ENCODE data around the gene HVCN1.

The HVCN1 gene

DNA sequence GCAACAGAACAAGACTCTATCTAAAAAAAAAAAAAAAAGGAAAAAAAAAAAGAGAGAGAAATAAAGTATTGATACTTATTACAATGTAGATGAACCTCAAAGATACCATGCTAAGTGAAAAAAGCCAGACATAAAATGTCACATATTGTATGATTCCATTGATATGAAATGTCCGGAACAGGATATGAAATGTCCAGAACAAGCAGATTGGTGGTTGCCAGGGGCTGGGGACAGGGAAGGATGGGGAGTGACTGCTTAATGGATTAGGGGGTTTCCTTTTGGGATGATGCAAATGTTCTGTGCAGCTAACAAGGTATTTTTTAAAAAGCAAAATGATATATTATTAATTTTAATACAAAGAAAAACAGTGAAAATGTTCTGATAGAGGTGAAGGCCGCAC lies 5.0 kb downstream of the HVCN1 start:
- peaks cover 0 to 8% of the 10 kb centered on the region in 2 donors for H3K36me3 ChIP-seq (ENCODE audit: control insufficient read depth in 1 of 2, insufficient read depth in 2 of 2, low read length in 2 of 2)
- no peaks in the 10 kb centered on the region for H3K9me3 ChIP-seq (ENCODE audit: control insufficient read depth in 1 of 2, low read length in 2 of 2)
- no peak overlapping the region for H3K27ac ChIP-seq (ENCODE audit: low read length)
- H3K4me1 ChIP-seq (ENCODE audit: control insufficient read depth in 1 of 2, insufficient read depth in 2 of 2, low read length in 2 of 2): peaks cover 4 to 15% of the 10 kb centered on the region in 2 donors
- no peaks in the 10 kb centered on the region for H3K27me3 ChIP-seq (ENCODE audit: low read depth, low read length)
- no peak overlapping the region for H3K4me3 ChIP-seq (ENCODE audit: low read depth in 1 of 2, low read length in 2 of 2)

DNA sequence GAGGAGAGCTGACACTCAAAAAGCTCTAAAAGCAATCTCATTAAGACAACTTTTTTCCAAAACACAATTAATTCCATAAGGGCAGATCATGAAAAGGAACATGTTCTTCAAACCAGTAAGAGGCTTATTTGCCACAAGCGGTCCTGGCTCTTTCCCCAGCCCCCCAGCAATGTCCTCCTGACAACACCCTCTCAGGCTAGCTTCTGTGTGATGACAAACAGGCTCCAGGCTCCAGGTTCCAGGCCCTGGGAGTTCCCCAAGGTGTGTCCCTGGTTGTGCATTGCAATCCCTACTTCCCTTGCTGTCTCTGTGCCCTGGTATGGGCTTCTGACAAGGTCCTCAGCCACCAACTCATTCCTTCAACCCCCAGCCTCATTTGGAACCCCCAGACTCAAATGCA lies 8.9 kb downstream of the HVCN1 start:
- peaks cover 0 to 5% of the 10 kb centered on the region in 2 donors for H3K4me1 ChIP-seq (ENCODE audit: control insufficient read depth in 1 of 2, insufficient read depth in 2 of 2, low read length in 2 of 2)
- H3K36me3 ChIP-seq (ENCODE audit: control insufficient read depth in 1 of 2, insufficient read depth in 2 of 2, low read length in 2 of 2): peaks cover 0 to 7% of the 10 kb centered on the region in 2 donors
- no peaks in the 10 kb centered on the region for H3K27me3 ChIP-seq (ENCODE audit: low read depth, low read length)
- no peak overlapping the region for H3K27ac ChIP-seq (ENCODE audit: low read length)
- H3K9me3 ChIP-seq (ENCODE audit: control insufficient read depth in 1 of 2, low read length in 2 of 2): no peaks in the 10 kb centered on the region
- H3K4me3 ChIP-seq (ENCODE audit: low read depth in 1 of 2, low read length in 2 of 2): no peak overlapping the region

DNA sequence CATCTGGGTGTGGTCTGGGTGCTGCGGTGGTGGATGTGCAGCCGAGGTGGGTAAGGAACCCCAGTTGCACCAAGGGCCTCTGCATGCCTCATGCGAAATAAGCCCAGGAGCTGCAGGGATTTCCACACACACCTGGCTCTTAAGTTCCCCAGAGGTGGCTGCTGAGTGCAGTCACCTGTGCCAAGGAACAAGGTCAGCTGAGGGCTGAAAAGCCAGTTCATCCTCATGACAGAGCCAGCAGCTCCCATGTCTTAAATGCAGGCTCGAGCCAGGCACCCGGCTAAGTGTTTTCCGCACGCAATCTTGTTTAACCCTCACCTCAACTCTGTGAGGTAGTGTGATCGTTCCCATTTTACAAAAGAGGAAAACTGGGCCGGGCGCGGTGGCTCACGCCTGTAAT lies 9.7 kb downstream of the HVCN1 start:
- peaks cover 0 to 5% of the 10 kb centered on the region in 2 donors for H3K4me1 ChIP-seq (ENCODE audit: control insufficient read depth in 1 of 2, insufficient read depth in 2 of 2, low read length in 2 of 2)
- H3K4me3 ChIP-seq (ENCODE audit: low read depth in 1 of 2, low read length in 2 of 2): no peak overlapping the region
- H3K27me3 ChIP-seq (ENCODE audit: low read depth, low read length): no peaks in the 10 kb centered on the region
- no peaks in the 10 kb centered on the region for H3K9me3 ChIP-seq (ENCODE audit: control insufficient read depth in 1 of 2, low read length in 2 of 2)
- no peak overlapping the region for H3K27ac ChIP-seq (ENCODE audit: low read length)
- H3K36me3 ChIP-seq (ENCODE audit: control insufficient read depth in 1 of 2, insufficient read depth in 2 of 2, low read length in 2 of 2): peaks cover 0 to 4% of the 10 kb centered on the region in 2 donors

DNA sequence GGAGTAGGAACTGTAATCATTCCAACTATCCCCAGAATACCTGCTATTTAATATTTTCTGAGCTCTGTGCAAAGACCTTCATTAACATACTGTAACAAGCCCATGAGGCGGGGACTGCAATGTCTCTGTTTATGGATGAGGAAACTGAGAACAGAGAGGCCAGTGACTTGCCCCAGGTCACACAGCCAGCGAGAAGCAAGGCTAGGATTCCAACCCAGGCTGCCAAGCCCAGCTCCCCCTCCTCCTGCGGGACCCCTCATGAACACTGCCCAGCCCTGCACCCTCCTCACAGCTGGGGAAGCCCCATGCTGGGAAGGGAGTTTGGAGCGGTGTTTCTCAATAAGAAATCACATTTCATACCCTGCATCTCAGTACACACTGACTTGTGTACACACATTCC lies 10.9 kb downstream of the HVCN1 start:
- H3K27me3 ChIP-seq (ENCODE audit: low read depth, low read length): no peaks in the 10 kb centered on the region
- no peak overlapping the region for H3K4me3 ChIP-seq (ENCODE audit: low read depth in 1 of 2, low read length in 2 of 2)
- no peaks in the 10 kb centered on the region for H3K9me3 ChIP-seq (ENCODE audit: control insufficient read depth in 1 of 2, low read length in 2 of 2)
- peaks cover 0 to 2% of the 10 kb centered on the region in 2 donors for H3K36me3 ChIP-seq (ENCODE audit: control insufficient read depth in 1 of 2, insufficient read depth in 2 of 2, low read length in 2 of 2)
- no peak overlapping the region for H3K27ac ChIP-seq (ENCODE audit: low read length)
- H3K4me1 ChIP-seq (ENCODE audit: control insufficient read depth in 1 of 2, insufficient read depth in 2 of 2, low read length in 2 of 2): peaks cover 0 to 5% of the 10 kb centered on the region in 2 donors

DNA sequence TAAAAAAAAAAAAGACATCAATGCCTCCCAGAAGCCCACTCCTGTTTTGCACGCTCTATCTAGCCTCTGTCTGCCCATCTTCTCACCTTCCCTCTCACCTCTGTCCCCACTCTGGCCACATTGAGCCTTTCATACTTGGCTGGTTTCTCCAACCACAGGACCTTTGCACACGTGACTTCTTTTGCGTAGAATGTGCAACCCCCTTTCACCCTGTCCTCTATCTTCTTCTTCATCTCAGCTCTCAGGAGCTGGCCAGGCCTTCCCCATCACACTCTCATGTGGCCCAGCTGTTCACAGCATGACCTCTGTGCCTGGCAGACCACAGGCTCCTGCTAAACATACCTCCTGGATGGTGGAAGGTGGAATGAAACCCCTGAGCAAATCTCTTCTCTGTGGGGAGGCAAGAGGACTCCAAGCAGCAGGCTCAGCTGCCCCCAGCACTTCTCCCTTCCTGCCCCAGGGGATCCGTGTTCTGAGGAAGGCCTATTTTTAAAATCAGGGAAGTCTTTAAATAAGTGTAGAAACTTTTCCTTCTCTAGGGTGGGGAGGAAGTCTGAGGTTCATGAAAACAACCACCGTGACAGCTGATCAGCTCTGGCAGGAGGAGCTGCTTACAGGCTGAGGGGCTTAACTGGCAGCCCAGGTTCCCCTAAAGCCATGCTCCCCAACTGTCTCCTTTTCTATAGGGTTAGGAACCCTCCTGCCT lies 11.6 kb downstream of the HVCN1 start:
- Histone ChIP-seq H3K27ac (ENCODE audit: low read length) (no peak overlapping the region), H3K4me1 (ENCODE audit: control insufficient read depth in 1 of 2, insufficient read depth in 2 of 2, low read length in 2 of 2) (peaks cover 0 to 5% of the 10 kb centered on the region in 2 donors), H3K4me3 (ENCODE audit: low read depth in 1 of 2, low read length in 2 of 2) (no peak overlapping the region), H3K9me3 (ENCODE audit: control insufficient read depth in 1 of 2, low read length in 2 of 2) (no peaks in the 10 kb centered on the region), H3K27me3 (ENCODE audit: low read depth, low read length) (no peaks in the 10 kb centered on the region), H3K36me3 (ENCODE audit: control insufficient read depth in 1 of 2, insufficient read depth in 2 of 2, low read length in 2 of 2) (no peaks in the 10 kb centered on the region)

DNA sequence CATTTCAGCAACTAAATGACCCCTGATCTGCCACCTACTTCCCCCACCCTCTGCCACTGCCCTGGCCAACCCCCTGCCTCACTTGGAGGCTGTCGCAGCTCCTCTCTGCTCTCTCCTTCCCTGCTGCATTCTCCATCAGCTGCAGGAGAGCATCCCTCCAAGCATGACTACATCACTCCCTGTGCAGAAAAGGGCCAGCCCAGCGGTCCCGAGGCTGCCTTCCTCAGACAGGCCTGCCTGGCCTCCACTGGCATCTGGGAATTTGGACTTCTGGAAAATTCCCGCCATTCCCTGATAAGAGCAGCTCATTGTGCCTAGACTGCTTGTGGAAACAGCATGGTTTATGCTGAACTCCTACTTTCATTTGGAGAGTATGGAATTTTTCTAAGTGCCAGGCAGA lies 12.7 kb downstream of the HVCN1 start:
- H3K27me3 ChIP-seq (ENCODE audit: low read depth, low read length): no peaks in the 10 kb centered on the region

DNA sequence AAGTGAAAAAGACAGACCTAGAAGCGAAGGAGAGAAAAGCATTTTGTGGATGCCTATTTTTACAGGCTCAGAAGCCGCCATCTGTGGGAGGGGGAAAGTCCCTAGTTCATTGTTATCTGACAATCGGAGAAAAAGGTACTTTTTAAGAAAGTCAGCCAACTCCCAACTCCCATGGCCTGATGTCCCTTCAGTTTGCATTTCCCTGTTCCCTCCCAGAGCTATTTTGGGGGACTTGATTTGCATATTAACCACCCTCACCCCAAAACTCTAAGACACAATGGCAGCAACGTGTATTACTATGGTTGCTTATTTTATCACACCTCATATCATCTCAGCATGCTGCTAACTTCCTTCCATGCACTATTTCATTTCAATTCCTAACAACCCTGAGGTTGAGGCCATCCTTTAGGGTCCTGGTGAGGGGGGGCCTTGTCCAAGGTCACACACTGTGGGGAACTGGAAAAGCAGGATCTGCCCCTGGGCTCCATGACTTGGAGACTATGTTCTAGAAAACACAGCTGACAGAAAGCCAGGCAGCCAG lies 18.7 kb downstream of the HVCN1 start:
- Histone ChIP-seq H3K27me3 (ENCODE audit: low read depth, low read length) (no peaks in the 10 kb centered on the region), H3K27ac (ENCODE audit: low read length) (no peak overlapping the region), H3K4me1 (ENCODE audit: control insufficient read depth in 1 of 2, insufficient read depth in 2 of 2, low read length in 2 of 2) (no peaks in the 10 kb centered on the region), H3K4me3 (ENCODE audit: low read depth in 1 of 2, low read length in 2 of 2) (no peak overlapping the region), H3K9me3 (ENCODE audit: control insufficient read depth in 1 of 2, low read length in 2 of 2) (peaks cover 0 to 10% of the 10 kb centered on the region in 2 donors), H3K36me3 (ENCODE audit: control insufficient read depth in 1 of 2, insufficient read depth in 2 of 2, low read length in 2 of 2) (peaks cover 0 to 5% of the 10 kb centered on the region in 2 donors)

More for the DNA sequence above, 12.7 kb downstream of the HVCN1 start:
- Histone ChIP-seq H3K4me3 (ENCODE audit: low read depth in 1 of 2, low read length in 2 of 2) (no peak overlapping the region), H3K9me3 (ENCODE audit: control insufficient read depth in 1 of 2, low read length in 2 of 2) (no peaks in the 10 kb centered on the region), H3K36me3 (ENCODE audit: control insufficient read depth in 1 of 2, insufficient read depth in 2 of 2, low read length in 2 of 2) (no peaks in the 10 kb centered on the region), H3K27ac (ENCODE audit: low read length) (no peak overlapping the region), H3K4me1 (ENCODE audit: control insufficient read depth in 1 of 2, insufficient read depth in 2 of 2, low read length in 2 of 2) (peaks cover 0 to 5% of the 10 kb centered on the region in 2 donors)

DNA sequence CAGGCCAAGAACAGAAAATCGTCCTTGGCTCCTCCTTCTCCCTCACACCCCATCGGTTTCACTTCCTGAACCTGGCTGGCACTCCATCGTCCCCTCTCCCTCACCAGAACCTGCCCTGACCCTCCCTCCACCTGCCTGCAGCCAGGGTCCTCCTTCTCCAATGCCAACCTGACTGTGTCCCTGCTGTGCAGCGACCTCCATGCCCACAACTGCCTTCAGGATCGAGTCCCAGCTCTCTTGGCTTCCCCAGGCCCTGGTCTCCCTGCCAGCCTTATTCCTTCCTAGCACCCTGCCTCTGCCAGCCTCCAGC lies 19.8 kb downstream of the HVCN1 start:
- Histone ChIP-seq H3K4me1 (ENCODE audit: control insufficient read depth in 1 of 2, insufficient read depth in 2 of 2, low read length in 2 of 2) (no peaks in the 10 kb centered on the region), H3K9me3 (ENCODE audit: control insufficient read depth in 1 of 2, low read length in 2 of 2) (peaks cover 7 to 18% of the 10 kb centered on the region in 2 donors), H3K27ac (ENCODE audit: low read length) (no peak overlapping the region), H3K36me3 (ENCODE audit: control insufficient read depth in 1 of 2, insufficient read depth in 2 of 2, low read length in 2 of 2) (peaks cover 0 to 10% of the 10 kb centered on the region in 2 donors), H3K4me3 (ENCODE audit: low read depth in 1 of 2, low read length in 2 of 2) (no peak overlapping the region), H3K27me3 (ENCODE audit: low read depth, low read length) (no peaks in the 10 kb centered on the region)

DNA sequence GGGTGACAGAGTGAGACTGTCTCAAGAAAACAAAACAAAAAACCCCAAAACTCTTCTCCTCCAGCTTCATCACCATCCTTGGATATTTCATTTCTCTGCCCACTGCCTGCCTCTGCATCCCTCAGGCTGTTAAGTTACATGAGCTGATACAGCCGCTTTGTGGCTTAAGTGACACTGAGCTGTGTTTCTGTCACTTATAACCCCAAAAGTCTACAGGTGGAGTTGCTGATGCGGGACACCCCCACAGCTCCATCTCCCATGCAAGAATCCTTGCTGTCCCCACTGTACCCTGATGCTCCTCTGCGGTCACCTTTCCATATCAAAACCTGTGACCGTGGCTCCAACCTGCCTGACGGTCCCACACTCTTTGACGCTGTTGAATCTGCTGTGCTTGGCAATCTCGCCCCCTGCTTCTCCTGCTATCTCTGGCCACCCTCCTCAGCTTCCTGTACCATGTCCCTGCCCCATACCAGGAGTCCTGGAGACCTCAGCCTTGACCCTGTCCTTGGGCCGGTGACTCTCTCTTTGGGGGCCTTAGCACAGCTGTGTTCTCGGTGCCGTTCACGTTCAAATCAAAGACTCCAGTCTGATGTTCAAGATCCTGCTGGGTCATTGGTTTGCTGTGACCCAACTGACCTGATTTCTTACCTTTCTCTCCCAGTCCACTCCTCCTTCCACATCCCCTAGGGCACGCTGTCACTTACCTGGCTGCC lies 20.3 kb downstream of the HVCN1 start:
- Histone ChIP-seq H3K27me3 (ENCODE audit: low read depth, low read length) (no peaks in the 10 kb centered on the region), H3K36me3 (ENCODE audit: control insufficient read depth in 1 of 2, insufficient read depth in 2 of 2, low read length in 2 of 2) (peaks cover 0 to 10% of the 10 kb centered on the region in 2 donors), H3K27ac (ENCODE audit: low read length) (no peak overlapping the region), H3K4me3 (ENCODE audit: low read depth in 1 of 2, low read length in 2 of 2) (no peak overlapping the region), H3K9me3 (ENCODE audit: control insufficient read depth in 1 of 2, low read length in 2 of 2) (peaks cover 7 to 18% of the 10 kb centered on the region in 2 donors), H3K4me1 (ENCODE audit: control insufficient read depth in 1 of 2, insufficient read depth in 2 of 2, low read length in 2 of 2) (no peaks in the 10 kb centered on the region)

DNA sequence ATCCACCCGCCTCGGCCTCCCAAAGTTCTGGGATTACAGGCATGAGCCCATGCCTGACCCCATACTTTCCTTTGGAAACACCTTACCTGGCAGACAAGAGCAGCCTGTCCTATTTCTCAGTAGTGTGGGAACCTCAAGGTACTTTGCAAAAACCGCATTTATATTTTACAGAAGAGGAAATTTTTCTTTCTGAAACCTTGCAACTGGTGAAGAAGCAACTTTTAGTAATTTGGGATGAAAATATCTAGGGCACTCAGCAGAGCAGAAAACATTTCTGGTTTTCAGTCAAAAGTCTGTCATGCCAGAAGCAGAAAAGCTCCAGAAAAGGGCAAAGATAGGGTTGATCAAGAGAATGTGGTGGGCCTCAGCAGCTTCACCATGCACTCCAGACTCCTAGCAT lies 21.2 kb downstream of the HVCN1 start:
- Histone ChIP-seq H3K27me3 (ENCODE audit: low read depth, low read length) (no peaks in the 10 kb centered on the region), H3K36me3 (ENCODE audit: control insufficient read depth in 1 of 2, insufficient read depth in 2 of 2, low read length in 2 of 2) (peaks cover 0 to 10% of the 10 kb centered on the region in 2 donors), H3K4me1 (ENCODE audit: control insufficient read depth in 1 of 2, insufficient read depth in 2 of 2, low read length in 2 of 2) (no peaks in the 10 kb centered on the region), H3K27ac (ENCODE audit: low read length) (no peak overlapping the region), H3K4me3 (ENCODE audit: low read depth in 1 of 2, low read length in 2 of 2) (no peak overlapping the region), H3K9me3 (ENCODE audit: control insufficient read depth in 1 of 2, low read length in 2 of 2) (peaks cover 7 to 18% of the 10 kb centered on the region in 2 donors)

DNA sequence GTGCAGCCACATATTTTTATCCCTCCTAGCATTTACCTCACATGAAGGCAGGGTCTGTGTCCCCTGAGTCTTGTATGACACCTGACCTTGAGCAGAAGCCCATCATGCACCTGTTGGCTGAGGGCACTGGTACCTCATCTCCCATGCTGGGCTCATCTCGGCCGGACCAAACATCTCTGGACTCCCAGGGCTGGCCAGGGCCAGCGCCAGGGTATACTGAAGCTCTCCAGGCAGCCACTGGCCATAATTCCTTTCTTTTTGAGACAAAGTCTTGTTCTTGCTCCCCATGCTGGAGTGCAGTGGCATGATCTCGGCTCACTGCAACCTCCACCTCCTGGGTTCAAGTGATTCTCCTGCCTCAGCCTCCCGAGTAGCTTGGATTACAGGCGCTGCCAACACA lies 22.0 kb downstream of the HVCN1 start:
- H3K4me3 ChIP-seq (ENCODE audit: low read depth in 1 of 2, low read length in 2 of 2): no peak overlapping the region
- H3K27me3 ChIP-seq (ENCODE audit: low read depth, low read length): no peaks in the 10 kb centered on the region
- H3K4me1 ChIP-seq (ENCODE audit: control insufficient read depth in 1 of 2, insufficient read depth in 2 of 2, low read length in 2 of 2): no peaks in the 10 kb centered on the region
- no peak overlapping the region for H3K27ac ChIP-seq (ENCODE audit: low read length)
- peaks cover 7 to 18% of the 10 kb centered on the region in 2 donors for H3K9me3 ChIP-seq (ENCODE audit: control insufficient read depth in 1 of 2, low read length in 2 of 2)
- H3K36me3 ChIP-seq (ENCODE audit: control insufficient read depth in 1 of 2, insufficient read depth in 2 of 2, low read length in 2 of 2): peaks cover 0 to 10% of the 10 kb centered on the region in 2 donors
